Stimulated activated naive CD8-positive, alpha-beta T cell treated with anti-CD3 and anti-CD28 coated beads, Interleukin-15, Interleukin-2, amounts not matched to agents 100 U/mL and 50 U/mL, for 24 hours (primary cell): ENCODE data around the gene INSIG2.
A peak's percentile ranks its signal among the peaks of the same experiment; 100 is the strongest.
"Not testable (repeated sequence)": the region's sequence is repeated elsewhere in the genome, so short reads cannot be mapped to it uniquely, and the experiment has no call there.

Experiments used
- ATAC-seq: fragments of 150-1000 bp; cut with Tn5 transposase; one replicate; pipeline ENCODE4 v1.10.0; 2021
- DNase-seq: peaks from one replicate; pipeline ENCODE4 v3.0.0; 2021

The INSIG2 gene

DNA sequence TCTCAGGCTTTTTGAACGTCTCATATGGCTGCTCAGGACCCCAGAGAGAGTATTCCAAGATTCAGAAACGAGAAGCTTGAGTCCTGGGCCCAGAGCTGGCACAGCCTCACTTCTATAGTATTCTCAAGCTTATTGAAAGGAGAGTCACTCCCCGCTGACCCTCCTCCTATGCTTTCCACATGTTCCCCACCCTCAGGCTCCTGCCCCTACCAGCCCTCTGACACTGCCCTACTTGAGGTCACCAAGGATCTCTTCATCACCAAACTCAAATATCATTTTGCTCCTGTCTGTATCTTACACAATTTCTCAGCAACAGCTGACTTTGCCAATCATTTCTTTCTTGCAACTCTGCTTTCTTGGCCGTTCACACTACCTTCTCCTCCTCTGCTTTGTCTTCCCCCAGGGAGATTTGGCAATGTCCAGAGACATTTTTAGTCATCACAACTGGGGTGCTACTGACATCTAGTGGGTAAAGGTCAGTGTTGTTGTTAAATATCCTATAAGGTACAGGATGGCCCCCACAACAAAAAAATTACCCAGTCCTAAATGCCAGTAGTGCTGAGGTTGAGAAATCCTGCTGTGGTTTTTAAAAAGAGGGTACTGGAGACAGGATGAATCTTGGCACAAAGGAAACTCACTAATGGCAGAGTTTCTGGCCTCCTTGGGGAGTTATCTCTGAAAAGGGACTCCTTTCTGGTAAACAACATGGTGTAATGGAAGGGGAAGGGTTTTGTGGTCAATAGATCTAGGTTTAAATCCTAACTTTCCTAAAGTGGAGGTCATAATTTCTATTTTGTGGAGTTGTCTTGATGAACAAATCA, 26.9 kb upstream of the INSIG2 start:
- no peak for ATAC-seq
- DNase-seq, result no peak

GRCh38 chr2:118062048-118062447, 26.2 kb upstream of the INSIG2 start:
- ATAC-seq (no peak), DNase-seq (no peak)

DNA sequence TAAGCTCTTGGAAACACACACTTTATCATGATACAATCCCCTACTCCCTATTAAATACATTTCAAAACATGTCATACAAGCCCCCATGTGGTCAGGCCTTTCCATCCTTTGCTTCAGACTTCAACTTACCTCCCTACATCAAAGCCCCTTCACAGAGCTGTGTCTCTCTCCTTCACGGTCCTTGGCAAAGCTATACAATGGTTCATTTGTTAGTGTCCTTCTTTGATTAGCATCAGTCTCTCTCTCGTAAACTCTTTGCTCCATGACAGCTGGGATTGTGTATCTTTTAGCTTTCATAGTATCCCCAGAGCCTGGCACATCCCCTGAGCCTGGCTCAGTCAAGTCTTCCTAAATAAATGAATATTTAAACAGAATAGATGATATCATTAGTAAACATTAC, 25.6 kb upstream of the INSIG2 start:
- ATAC-seq (no peak), DNase-seq (no peak)

GRCh38 chr2:118065015-118065706, 23.1 kb upstream of the INSIG2 start:
- DNase-seq (no peak), ATAC-seq (no peak)

DNA sequence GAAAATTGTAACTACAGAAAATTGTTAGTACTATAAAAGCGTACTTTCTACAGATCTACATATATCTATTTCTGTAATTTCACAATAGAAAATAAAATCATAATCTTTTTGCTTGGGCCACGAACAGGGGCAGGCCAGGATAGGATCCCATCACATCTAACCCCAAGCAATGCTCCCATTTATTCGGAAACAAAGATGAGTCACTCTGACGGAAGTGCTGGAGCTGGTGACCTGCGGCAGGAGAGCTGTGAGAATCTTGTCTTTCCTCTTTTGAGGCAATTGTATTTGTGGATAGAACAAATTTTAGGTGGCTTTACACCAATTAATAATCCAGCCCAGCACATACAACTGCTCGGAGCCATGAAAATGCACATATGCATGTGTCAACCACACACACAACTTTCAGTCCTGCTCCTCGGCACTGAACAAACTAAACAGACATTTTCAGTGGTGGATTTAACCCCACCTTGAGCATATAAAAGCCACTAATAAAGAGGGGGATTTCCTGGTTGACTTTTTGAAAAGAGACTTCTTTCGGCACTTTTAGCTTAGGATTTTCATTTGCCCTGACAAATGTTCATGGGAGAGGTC, 22.3 kb upstream of the INSIG2 start:
- DNase-seq, result no peak

DNA sequence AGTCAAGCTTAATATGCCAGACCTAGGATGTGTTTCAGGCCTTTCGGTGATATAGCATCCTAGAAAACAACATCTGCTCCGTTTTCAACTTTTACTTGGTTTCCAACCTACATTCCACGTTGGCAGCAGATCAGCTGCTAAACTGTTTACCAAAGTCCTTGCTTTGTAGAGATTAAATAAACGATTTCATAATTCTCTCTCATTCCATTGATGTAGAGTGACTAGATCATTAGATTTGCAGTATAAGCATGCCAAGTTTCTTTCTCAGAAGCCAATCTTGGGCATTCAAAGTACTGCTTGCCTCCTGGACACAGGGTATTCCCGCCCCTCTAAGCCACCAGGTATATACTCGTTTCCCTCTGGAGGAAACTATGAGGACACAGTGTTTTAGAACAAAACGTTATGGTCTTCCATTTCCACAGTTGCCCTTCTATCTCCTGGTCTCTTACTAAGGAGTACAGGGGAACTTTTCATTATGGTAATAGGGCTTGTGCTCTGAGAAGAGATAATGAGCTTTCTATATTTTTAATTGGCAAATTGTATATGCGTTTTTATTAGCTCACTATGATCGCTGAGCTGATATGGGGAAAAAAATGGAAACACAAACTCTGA, 10.5 kb upstream of the INSIG2 start:
- DNase-seq (no peak), ATAC-seq (no peak)

More for the DNA sequence above, 22.3 kb upstream of the INSIG2 start:
- ATAC-seq, result no peak

GRCh38 chr2:118078734-118079133, 9.5 kb upstream of the INSIG2 start:
- DNase-seq (no peak), ATAC-seq (no peak)

- no peak for DNase-seq
- no peak for ATAC-seq
These were observed 3.7 kb upstream of the INSIG2 start for GRCh38 chr2:118084491-118085089.

- ATAC-seq (no peak), DNase-seq (no peak)
These were observed 2.9 kb upstream of the INSIG2 start for GRCh38 chr2:118085173-118086023.

DNA sequence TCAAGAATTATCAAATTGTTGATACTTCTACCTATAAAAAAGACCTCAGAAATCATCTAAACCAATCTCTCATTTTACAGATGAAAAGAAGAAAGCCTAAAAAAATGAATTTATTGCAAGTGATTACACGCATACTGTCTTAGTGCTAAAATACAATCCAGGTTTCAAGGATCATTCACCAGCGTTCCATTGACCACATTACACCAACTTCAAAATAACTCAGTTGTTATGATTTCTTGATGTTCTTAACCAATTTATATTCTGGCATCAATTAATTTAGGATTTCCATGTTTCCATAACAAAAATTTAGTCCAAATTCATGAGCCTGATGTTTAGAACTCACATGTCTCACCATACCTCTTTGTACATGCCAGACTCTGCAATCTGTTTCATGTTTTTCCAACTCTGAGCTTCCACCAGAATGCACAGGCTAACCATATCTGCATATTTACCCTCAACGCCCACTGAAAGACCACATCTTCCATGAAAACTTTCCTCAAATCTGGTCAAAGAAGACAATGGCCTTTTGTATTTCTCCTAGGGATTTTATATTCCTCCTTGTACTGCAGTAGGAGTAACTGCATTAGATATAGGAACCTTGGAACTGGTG, 2.1 kb upstream of the INSIG2 start:
- ATAC-seq, result no peak

GRCh38 chr2:118089139-118089800, 999 bp downstream of the INSIG2 start:
- DNase-seq, result peak; percentile 31
- no peak for ATAC-seq

More for the DNA sequence above, 2.1 kb upstream of the INSIG2 start:
- DNase-seq, result no peak

DNA sequence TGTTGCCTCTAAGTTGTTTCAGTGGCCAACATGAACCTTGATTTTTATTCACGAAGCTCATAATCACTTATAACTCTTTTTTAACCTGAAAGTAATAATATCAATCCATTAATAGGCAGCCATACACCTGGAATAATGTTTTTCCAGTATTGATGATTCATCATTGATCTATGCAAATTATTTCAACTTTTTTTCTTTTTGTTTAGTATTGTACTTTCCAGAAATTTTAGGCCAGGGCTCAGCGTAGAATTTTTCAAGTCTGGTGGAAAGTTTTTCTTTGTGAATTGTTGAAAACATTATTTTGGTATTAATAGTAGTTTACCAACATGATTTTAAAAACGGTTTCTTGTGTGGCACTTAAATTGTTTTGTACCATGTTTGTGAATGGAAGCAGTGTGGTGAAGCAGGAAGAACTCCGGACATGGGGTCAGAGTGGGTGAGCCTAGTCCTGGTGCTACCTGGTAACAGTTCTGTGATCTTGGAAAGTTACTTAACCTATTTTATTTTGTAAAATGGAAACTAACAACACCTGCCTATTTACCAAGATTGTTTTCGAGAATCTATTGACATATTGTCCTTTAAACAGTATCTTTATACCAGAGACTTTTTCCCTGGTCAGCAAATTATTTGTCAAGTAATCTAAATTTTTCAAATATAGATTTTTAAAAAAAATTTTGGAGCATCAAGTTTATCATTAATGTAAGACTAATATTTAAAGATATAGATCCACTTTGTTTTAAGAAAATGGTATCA, 2.3 kb downstream of the INSIG2 start:
- DNase-seq (no peak), ATAC-seq (no peak)

GRCh38 chr2:118091140-118091478, 2.8 kb downstream of the INSIG2 start:
- ATAC-seq (no peak), DNase-seq (no peak)

- DNase-seq (no peak), ATAC-seq (no peak)
These were observed 3.4 kb downstream of the INSIG2 start for GRCh38 chr2:118091631-118092030.

- not testable (repeated sequence) for DNase-seq, ATAC-seq
These were observed 5.8 kb downstream of the INSIG2 start for GRCh38 chr2:118094102-118094501.

GRCh38 chr2:118094503-118094902, 6.2 kb downstream of the INSIG2 start:
- DNase-seq (no peak), ATAC-seq (peak; percentile 83)

- ATAC-seq (peak; percentile 62), DNase-seq (no peak)
These were observed 7.3 kb downstream of the INSIG2 start for GRCh38 chr2:118095610-118096009.

- no peak for ATAC-seq
- DNase-seq, result no peak
These were observed 9.4 kb downstream of the INSIG2 start for GRCh38 chr2:118097657-118098056.

DNA sequence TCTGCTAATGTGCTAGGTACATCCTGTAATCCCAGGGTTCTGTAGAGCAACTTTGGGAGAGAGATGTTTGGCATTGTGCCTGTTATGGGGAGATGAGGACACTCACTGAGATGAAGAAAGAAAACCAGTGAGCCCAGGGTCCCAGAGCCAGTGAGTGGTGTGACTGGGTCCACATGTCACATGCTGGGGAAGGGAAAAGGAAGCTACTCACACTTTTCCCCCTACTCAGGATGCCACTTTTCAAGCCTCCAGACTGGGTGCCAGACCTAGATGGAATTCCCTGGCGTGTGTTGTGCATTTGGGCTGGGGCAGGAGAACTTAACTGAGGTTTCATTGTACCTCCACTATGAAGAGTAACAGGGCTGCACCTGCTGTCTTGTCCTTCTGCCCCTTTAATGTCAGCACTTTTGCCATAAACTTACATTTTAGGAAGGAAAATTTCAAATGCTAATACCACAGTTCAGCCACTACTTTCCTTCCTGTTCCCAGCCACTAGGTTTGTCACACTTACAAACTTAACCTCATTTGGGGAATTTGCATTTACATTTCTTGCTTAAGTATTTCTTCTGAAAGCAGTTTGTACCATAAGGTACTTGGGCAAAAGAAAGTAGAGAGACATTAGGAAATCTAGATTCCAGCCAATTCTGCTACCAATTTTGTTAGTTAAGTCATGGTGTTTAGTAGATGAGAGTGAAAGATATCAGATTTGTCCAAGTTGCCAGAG, 10.2 kb downstream of the INSIG2 start:
- ATAC-seq, result no peak
- DNase-seq, result no peak
